Activated naive CD4-positive, alpha-beta T cell treated with Interleukin-2 at 50 U/mL for 16 hours (primary cell): ENCODE data around the gene ATP1B3.
"Not testable (repeated sequence)": the region's sequence is repeated elsewhere in the genome, so short reads cannot be mapped to it uniquely, and the experiment has no call there.

Experiments used
- DNase-seq: peaks from one replicate; pipeline ENCODE4 v3.0.0-alpha.2; 2020

The ATP1B3 gene

DNA sequence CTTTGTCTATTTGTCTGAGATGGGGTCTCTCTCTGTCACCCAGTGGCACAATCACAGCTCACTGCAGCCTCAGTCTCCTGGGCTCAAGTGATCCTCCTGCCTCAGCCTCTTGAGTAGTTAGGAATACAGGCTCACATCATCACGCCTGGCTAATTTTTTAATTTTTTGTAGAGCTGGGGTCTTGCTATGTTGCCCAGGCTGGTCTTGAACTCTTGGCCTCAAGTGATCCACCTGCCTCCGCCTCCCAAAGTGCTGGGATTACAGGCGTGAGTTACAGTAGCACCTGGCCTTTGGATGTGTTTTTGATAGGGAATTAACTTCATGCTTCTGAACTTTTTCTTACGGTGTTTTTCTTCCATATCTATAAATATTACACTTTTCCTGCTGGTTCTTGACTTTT is 33.5 kb downstream of the ATP1B3 start:
- DNase-seq: not testable (repeated sequence)

DNA sequence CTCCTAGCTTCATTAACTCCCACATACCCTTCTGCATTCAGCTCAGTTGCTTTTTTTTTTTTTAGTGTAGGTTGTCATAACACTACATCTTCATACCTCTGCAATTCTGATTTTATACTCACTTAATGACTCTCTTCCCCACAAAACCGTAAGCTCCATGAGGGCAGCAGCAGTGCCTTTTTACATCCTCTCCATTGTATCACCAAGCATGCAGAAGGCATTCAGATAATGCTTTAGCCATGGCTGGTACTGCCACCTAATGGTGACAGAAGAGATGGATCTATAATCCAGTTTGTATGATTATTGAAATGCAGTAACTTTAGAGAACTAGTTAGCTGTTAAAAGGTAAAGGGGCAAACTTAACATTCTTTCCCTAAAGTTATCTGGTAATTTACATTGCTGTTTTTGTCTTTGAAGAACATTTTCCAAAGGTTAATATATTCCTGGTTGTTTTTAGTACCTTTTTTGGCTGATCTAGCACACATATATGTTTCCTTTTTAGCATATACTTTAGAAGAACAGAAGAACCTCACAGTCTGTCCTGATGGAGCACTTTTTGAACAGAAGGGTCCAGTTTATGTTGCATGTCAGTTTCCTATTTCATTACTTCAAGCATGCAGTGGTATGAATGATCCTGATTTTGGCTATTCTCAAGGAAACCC is 36.8 kb downstream of the ATP1B3 start:
- peak; percentile 47 for DNase-seq

DNA sequence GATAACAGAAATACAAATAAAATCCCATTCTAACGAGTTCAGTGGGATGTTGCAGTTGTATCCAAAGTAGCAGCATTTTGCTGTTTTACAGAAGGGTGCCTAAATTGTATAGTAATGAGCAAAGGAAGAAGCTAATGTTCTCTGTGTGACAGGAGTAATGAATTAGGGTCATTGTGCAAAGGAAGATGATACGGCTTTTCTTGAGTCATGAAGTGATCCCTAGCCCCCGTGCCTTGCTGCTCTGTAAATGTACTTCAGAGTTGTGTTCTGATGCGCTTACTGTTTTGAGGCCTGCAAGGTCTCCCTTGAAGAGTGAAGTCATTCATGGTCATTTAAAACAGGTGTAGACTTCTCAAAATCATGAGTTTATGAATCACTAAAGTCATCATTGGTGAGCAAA is 37.9 kb downstream of the ATP1B3 start:
- DNase-seq: no peak

DNA sequence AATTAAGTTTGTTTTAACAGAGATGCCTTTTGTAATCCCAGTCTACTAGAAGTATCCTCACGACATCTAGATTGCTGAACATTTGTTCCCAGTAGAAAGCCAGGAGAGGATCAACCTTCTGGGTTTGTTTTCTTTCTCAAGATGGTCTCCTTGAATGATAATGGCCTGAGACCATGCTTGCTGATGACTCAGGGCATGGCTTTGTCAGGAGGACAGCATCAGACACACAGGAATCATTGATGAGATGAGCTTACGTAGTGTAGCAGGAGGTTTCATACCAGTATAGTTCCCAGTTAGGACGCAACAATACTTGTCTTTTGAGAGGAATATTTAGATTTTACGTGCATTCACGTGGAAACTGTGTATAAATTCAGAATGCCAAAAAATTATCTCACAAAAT is 38.6 kb downstream of the ATP1B3 start:
- no peak for DNase-seq

DNA sequence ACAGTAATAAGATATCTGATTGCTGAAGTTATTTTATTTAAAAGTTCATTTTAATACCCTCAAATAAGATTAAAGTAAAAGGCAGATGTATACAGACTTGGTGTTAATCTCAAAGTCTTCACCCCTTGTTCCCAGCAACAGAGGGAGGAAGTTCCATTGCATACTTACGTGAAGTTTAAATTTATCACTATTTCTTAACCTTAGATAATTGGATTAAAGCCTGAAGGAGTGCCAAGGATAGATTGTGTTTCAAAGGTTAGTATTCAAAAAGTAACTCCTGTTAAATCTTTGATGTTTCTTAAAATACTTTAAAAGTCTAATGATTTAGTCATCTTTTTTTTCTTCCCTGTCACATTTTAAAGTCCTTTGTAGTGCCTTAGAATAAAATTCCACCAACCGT is 39.3 kb downstream of the ATP1B3 start:
- no peak for DNase-seq

DNA sequence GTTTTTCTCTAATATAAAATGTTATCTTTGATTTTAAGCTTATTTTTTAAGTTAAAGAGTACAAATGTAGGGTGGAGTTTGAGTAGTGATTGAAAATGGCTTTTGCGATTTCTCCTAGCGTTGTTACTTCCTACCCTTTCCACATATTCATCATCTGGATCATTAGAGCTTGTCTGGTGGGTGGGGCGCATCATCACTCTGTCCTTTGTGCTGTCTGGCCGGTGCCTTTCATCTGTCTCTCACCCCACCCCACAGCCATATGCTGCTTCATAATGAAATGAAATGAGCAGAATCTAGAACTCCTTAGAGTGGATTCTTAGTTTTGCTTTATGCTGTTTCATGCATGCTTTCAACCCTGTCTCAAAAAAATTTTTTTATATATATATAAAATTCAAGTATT is 44.3 kb downstream of the ATP1B3 start:
- DNase-seq: no peak

DNA sequence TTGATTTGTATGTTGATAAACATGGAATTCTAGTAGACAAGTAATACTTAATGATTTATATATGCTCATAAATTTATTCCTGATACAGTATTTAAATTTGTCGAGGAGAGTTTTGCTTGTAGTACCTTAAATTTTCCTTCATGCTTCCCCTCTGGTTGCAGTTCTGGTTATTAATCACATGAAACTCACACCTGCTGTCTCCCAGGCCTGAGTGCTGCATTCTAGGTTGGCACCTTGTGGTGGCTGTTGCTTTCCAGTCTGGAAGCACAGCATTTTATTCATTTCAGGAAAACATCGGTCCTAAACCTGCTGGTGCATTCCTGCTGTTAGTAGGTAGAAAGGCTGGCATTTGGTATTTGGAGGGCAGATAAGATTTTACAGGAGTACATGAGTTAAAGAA is 44.9 kb downstream of the ATP1B3 start:
- DNase-seq: no peak

DNA sequence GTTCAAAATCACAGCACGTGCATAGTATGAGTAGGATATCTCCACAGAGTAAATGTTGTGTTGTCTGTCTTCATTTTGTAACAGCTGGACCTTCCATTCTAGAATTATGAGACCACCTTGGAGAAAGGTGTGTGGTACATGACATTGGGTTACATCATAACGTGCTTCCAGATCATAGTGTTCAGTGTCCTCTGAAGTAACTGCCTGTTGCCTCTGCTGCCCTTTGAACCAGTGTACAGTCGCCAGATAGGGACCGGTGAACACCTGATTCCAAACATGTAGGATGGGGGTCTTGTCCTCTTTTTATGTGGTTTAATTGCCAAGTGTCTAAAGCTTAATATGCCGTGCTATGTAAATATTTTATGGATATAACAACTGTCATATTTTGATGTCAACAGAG is 49.2 kb downstream of the ATP1B3 start:
- not testable (repeated sequence) for DNase-seq

DNA sequence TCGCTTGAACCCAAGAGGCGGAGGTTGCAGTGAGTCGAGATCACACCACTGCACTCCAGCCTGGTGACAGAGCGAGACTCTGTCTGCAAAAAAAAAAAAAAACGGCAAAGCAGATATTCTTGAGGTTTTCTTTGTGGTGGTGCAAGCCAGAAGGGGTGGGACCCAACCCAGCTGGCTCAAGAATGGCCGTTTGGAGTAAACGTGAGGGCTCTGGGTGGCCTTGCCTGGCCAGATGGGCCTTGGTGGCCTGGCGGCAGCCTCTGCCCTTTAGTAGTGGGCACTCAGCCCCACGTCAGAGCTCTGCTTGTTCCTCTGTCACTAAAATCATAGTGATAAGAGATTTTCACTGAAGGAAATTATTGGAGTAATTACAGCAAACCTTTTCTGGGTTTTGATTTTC is 50.5 kb downstream of the ATP1B3 start:
- no peak for DNase-seq

DNA sequence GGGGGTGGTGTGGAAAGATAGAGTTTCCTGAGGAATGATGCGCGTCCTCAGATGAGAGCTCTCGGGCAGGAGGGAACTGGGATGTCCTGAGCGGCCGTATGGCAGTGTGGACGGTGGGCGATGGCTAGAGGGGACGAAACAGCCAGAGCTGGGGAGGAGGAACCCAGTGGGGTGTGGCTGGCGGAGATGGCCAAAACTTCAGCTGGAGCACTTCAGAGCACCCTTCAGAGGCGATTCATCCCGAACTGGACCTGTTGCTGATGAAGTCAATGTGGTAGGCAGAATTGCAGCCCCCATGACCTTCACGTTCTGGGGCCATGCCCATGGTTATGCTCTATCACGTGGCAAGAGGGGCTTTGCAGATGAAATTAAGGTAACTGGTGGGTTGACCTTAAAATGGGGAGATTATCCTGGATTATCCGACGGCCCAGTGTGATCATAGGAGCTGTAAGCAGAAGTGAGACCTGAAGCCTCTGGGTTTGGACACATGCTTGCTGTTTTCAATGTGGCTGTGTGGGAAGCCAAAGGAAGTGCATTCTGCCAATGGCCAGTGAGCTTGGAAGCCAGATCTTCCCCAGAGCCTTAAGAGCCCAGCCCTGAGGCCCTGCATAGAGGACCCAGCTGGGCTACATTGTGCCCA is 52.3 kb downstream of the ATP1B3 start:
- no peak for DNase-seq

DNA sequence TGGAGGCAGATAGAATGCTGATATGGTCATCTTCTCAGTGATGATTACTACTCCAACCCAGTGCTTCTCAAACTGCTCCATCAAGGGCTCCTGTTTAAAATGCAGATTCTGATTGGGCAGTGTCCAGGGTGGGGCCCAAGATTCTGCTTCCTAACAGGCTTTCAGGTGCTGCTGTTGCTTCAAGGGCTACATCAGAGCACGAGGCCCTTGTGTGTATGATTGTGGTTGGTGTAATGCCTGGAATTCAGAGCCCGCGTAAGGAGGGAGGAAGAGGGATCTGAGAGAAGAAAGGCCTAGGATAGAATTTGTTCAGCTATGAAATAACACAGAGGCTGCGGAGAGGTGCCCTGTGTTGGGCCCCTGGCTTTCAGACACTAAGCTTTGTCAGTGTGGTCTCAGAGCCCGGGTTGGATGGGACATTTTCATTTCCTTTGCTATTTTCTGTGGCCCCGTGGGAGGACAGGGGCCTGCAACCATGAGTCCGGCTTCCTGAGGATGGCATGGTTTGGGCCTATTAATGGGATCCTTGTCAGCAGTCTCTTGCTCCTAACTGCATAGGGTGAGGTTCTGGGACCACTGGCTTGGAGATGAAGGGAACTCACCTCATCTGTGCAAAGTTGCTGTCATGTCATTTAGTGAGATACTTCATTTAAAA is 53.0 kb downstream of the ATP1B3 start:
- no peak for DNase-seq

DNA sequence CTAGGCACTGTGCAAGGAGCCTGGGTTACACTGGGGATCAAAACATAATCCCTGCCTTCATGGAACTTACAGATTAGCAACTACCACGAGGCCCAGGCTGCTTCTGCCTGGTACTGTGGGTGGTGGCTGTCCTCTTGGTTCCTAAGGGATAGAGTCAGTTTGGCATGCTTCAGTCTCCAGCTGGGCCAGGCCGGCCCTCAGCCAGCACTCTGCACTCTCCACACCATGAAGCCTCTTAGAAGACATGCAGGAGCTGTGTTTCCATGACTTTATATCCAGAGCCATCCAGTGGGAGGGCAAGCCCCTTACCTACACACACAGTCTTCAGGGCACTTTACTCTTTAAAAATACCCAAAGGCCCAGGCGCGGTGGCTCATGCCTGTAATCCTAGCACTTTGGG is 54.4 kb downstream of the ATP1B3 start:
- no peak for DNase-seq

DNA sequence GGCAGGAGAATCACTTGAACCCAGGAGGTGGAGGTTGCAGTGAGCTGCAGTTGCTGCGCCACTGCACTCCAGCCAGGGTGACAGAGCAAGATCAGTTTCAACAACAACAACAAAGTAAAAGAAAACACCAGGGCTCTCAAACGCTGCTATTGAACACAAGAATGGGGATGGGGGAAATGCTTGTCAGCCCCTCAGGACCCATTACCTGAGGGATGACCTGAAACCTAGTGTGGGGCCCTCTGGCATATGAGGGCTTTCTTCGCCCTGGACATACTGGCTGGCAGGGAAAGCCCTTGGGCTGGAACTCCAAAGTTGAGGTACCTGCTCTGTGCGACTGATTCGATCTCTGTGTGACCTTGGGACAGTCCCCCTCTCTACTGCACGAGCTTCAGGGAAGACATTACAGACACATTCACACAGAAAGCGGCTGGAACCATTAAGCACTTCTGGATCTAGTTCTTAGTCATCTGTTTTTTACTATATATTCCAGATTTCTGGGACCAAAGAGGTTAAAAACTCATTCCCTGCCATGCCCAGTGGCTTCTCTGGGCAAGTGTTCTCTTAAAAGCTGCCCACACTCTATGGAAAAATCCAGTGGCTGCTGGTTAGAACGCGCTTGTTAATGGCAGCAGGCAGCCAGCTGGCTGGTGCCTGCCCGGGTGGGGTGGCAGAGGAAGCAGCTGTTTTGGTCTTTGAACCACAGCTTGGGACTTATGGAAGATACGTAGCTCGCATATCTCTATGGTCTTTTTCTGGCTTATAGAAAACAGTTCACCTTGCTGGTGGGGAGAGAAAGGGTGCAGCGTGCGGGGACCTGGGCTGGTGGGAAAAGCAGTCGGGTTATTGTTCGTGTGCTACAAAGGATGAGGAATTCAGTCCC is 57.2 kb downstream of the ATP1B3 start:
- DNase-seq: no peak

DNA sequence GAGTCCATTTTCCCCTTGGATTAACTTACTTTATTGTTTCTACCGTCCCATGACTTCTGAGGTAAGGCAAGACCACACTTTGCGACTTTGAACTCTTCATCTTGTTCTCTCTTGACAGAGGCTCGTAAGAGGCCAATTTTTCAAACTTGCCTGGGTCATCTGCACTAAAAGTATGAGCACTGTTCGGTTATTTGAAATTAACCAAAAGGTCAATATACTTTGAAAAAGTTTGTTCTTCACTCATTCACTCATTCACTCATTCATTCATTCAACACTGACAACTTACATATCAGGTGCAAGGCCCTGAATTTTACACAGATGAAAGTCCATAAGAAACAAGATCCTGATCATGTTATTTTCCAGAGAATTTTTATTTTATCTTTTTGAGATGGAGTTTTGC is 57.9 kb downstream of the ATP1B3 start:
- DNase-seq: no peak

DNA sequence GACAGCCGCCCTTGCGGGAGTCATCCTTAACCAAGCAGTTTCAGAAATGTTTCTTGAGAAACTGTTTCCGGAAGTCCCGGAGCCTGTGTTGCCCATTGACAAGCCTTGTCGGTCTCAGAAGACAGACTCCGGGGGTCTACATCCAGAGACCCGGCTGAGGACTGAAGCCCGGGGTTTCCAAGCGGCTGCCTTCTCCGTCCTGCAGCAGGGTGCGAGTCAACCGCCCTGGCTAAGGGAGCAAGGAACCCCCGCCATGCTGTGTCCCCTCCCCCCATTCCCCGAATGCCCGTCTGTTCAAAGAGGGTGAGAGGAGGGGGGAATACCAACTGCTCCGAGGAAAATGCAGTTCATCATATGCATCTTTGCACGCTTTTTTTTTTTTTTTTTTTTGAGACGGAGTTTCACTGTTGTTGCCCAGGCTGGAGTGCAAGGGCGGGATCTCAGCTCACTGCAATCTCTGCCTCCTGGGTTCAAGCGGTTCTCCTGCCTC is 61.6 kb downstream of the ATP1B3 start:
- no peak for DNase-seq

DNA sequence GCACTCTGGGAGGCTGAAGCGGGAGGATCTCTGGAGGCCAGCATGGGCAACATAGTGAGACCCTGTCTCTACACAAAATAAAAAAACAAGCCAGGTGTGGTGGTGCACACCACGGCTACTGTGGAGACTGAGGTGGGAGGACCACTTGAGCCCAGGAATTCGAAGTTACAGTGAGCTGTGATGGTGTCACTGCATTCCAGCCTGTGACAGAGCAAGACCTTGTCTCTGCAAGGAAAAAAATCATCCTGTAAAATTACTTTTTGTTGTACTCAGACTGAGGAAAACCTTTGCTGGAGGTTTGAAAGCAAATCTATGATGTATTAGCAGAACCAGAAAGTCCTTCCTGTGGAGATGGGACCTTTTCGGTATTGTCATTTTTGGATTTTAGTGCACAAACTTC is 63.3 kb downstream of the ATP1B3 start:
- DNase-seq: no peak

DNA sequence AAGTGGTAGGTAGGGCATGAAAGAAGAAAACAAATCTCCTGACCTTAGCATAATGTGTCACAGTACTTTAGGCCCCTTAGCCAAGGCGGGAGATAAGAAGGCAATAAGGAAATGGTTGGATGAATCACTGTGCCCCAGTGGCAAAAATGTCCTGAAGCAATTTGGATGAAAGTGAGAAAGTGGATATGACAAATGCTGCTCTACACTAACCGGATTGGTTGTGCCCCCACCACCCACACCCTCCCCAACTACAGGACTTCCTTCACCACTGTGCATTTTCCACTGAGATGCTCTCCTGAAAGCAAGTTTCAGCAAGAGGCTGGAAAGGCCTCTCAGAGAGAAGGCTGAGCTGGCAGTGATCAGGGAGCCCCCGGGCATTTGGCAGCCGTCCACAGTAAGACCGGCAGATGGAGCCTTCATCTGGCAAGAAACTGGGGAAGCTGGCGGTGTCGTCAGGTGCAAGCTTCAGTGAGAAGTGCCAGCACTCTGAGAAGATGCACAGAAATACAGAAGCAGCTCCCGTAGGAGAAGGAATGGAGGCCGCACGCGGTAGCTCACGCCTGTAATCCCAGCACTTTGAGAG is 63.8 kb downstream of the ATP1B3 start:
- peak; percentile 45 for DNase-seq

DNA sequence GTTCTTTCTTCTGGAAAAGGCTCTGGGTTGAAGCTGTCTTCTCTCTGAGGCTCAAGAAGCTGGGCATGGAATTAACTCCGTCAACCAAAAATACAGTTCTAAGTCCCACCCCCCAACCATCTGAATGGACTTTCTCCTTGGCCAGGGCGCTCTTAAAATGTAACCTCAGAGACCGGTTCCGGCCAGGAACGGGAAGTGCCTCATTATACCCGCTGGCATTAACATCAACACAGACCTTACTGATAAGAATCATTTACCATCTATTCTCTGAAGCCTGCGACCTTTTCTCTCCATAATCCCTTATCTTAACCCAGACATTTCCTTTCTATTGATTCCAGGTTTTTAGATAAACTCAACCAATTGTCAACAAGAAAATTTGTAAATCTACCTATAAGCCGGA is 64.7 kb downstream of the ATP1B3 start:
- DNase-seq: no peak

DNA sequence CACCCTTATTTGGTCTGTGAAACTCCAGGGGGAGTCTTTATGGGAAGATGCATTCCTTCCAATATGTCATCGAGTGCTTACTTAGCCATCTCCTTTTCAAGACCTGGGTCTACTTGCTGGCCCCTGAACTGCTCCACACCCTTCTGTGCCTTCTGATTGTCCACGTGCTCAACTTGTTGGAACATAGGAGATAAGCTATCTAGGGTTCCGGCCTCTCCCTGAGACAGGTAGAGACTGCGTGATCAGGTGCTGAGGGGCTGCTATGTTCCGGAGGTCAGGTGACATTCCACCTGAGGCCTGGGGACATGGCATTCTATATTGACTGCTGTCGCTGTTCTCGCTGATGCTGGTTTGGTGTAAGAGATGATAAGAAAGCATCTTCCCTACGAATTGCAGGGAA is 65.6 kb downstream of the ATP1B3 start:
- no peak for DNase-seq

DNA sequence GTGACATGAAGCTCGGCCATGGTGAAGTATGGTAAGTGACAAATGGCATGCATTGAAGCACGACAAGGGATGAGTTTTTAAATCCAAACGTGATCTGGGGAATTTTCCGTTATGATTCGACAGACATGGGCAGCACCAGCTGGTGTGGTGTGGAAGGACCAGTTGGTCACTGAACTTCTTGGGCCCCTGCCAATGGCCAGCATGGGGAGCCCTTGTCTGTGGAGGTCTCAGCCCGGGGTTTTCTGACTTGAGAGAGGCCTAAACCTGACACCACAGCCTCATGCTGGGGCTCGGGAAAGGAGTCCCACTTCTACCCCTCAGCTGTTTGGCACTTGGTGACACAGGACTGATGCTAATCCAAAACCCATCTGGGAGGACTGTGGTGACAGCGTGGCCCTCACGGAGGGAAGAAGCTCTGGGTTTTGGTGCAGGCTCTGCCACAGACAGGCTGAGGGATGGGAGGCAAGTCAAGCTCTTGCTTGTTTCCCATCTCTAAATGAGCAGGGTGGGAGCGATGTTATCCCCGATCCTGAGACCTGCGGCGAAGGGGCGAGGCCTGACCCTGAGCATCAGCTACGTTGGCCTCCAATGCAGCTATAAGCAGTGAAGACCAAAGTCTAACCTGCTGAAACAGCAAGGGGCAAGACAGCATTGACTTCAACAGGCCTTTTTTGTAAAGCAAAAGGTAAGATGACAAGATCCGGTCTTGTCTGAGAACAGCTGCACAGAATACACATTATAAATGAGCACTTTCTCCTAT is 69.5 kb downstream of the ATP1B3 start:
- DNase-seq: no peak

DNA sequence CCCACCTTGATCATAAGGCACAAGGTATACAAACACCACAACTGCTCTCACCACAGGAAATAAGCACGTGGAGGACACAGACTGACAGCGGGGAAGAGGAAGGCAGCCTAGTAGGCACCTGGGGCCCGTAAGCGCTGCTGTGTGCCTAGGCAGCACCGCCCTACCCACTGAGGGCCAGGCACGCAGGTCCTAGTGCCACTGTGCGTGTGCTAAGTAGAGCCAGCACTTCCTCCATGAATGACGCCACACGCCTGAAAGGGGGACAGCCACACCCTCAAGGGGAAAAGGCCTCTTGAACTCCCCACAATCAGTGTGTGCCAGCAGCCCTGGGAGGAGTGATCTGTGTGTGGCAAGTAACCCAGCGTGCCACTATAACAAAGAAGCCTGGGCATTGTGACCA is 73.0 kb downstream of the ATP1B3 start:
- DNase-seq: no peak

DNA sequence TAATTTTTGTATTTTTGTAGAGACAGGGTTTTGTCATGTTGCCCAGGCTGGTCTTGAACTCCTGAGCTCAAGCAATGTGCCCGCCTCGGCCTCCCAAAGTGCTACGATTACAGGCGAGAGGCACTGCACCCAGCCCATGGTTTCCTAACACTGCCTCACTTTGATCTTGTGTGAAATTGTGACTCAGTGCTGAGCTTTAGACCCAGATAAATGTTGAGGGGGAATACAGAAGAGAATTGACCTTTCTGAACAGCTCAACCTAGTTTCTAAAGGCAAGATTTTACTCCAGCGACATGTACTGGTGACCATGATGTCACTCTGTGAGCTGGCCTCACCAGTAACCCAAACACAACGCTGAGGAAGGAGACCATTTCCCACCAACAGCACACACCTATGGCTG is 73.5 kb downstream of the ATP1B3 start:
- DNase-seq: no peak
